Measurements from ENCODE around the gene CDH23. TPM values are rescaled to one million over a fixed set of nuclear protein-coding genes. Genes with fewer than 3 reads are reported as not detected.

CDH23 gene
- total and polyA plus RNA-seq, 7 donors = 1.00 to 3.8 (median 1.9) TPM

GRCh38 chr10:71640607-71641006 lies 243.9 kb downstream of the CDH23 start:
- Histone ChIP-seq H3K4me1 (no peaks in the 10 kb centered on the region), H3K4me3 (no peak overlapping the region), H3K9me3 (no peaks in the 10 kb centered on the region), H3K36me3 (ENCODE audit: insufficient read depth in 1 of 2, low read depth in 1 of 2) (no peaks in the 10 kb centered on the region), H3K27ac (no peak overlapping the region), H3K27me3 (ENCODE audit: insufficient read depth in 3 of 3, low read length in 2 of 3) (no peaks in the 10 kb centered on the region)
- ATAC-seq (no peak), DNase-seq (no peak)
- no peak for TF ChIP-seq CTCF (IDR thresholded peaks at IDR 0.05)
- intact Hi-C loops (cut with DNase I) = no loop called here
- 77 to 91% (median 88%) methylated on average over 9 of the region's 9 CpGs for WGBS, 3 donors

DNA sequence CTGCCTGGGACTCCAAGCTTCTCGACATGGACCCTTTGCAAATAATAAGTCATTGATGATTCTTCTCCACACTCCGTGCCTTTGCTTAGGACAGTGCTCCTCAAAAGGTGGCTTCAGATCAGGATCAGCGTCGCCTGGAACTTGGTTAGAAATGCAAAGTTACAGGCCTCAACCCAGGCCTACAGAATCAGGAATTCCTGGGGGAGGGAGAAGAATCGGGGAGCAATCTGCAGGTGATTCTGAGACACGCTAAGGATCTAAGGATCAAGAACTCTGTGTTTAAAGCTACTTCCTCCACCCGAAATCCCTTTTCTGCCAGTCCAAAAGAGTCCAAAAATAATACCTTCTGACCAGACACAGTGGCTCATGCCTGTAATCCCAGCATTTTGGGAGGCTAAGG lies 244.7 kb downstream of the CDH23 start:
- Histone ChIP-seq H3K27ac (no peak overlapping the region), H3K9me3 (no peaks in the 10 kb centered on the region), H3K36me3 (ENCODE audit: insufficient read depth in 1 of 2, low read depth in 1 of 2) (no peaks in the 10 kb centered on the region), H3K4me1 (no peaks in the 10 kb centered on the region), H3K4me3 (no peak overlapping the region), H3K27me3 (ENCODE audit: insufficient read depth in 3 of 3, low read length in 2 of 3) (no peaks in the 10 kb centered on the region)
- ATAC-seq (no peak), DNase-seq (no peak)
- no peak for TF ChIP-seq CTCF (IDR thresholded peaks at IDR 0.05)
- intact Hi-C loops (cut with DNase I) = no loop called here
- WGBS, 3 donors = 95 to 97% (median 96%) methylated on average over 7 of the region's 7 CpGs

DNA sequence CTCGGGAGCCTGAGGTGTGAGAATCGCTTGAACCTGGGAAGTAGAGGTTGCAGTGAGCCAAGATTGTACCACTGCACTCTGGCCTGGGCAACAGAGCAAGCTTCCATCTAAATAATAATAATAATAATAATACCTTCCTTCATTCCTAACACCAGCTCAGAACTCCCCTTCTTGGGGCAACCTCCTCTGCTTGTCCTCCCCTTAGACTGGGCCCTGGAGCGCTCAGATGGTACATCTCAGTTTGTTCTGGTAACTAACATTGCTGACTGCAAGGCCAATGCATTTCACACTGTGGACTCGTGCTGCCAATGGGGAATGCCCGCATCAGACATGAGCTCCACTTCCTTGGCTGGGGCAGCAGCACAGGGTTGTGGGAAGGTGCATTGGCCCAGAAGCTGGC lies 245.3 kb downstream of the CDH23 start:
- Histone ChIP-seq H3K36me3 (ENCODE audit: insufficient read depth in 1 of 2, low read depth in 1 of 2) (no peaks in the 10 kb centered on the region), H3K9me3 (no peaks in the 10 kb centered on the region), H3K27ac (no peak overlapping the region), H3K4me1 (no peaks in the 10 kb centered on the region), H3K4me3 (no peak overlapping the region), H3K27me3 (ENCODE audit: insufficient read depth in 3 of 3, low read length in 2 of 3) (no peaks in the 10 kb centered on the region)
- no peak for ATAC-seq
- WGBS, 3 donors = 70 to 86% (median 71%) methylated on average over 5 of the region's 5 CpGs
- TF ChIP-seq CTCF (IDR thresholded peaks at IDR 0.05) = no peak
- intact Hi-C loops (cut with DNase I) = no loop called here
- DNase-seq = no peak

GRCh38 chr10:71643904-71644303 lies 247.2 kb downstream of the CDH23 start:
- Histone ChIP-seq H3K4me3 (no peak overlapping the region), H3K9me3 (no peaks in the 10 kb centered on the region), H3K27me3 (ENCODE audit: insufficient read depth in 3 of 3, low read length in 2 of 3) (no peaks in the 10 kb centered on the region), H3K36me3 (ENCODE audit: insufficient read depth in 1 of 2, low read depth in 1 of 2) (no peaks in the 10 kb centered on the region), H3K4me1 (no peaks in the 10 kb centered on the region), H3K27ac (no peak overlapping the region)
- intact Hi-C loops (cut with DNase I) = no loop called here
- TF ChIP-seq CTCF (IDR thresholded peaks at IDR 0.05) = no peak
- no peak for DNase-seq
- no peak for ATAC-seq
- WGBS, 3 donors = 80 to 88% (median 83%) methylated on average over 6 of the region's 6 CpGs

Measured in psoas muscle (tissue), 8 donors.